ENCODE data around the gene SDCBP2. TPM values are rescaled to one million over a fixed set of nuclear protein-coding genes. Genes with fewer than 3 reads are reported as not detected.

SDCBP2 gene
- polyA plus RNA-seq, 1 of the 3 experiments (the other 2 are of a cell fraction): 3.0 TPM

DNA sequence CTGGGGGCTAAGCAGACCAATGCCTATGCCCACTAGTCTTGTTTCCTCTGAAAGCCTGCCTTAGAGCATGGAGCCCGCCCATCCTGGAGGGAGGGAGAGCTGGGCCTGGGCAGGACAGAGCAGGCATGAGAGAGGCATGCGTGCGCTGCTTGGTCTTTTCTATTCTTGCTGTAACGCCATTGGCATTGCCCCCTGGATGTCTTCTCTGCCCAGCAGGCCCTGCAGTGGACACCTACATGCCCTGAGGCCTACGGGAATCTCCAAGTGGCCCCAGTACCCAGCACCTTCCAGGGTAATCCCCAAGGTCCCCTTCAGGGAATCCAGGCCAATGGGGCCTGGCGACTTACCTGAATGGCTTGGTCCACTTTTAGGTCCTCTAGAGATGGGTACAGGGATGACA is 8.9 kb downstream of the SDCBP2 start:
- WGBS (ENCODE audit: low lambda C conversion rate): 76% methylated on average over 4 of the region's 6 CpGs
- Histone ChIP-seq H3K9ac (no peak overlapping the region), H3K9me2 (no peaks in the 10 kb centered on the region), H3K36me3 (replicated peaks in 1 of 2; ENCODE audit: control insufficient read depth in 1 of 2, insufficient read depth in 2 of 2, low read length in 1 of 2) (no peaks in the 10 kb centered on the region), H3K4me1 (ENCODE audit: control insufficient read depth in 1 of 2, insufficient read depth in 2 of 2, low read depth in 1 of 2, low read length in 1 of 2) (peaks cover 10 to 24% of the 10 kb centered on the region in 2 experiments), H3K27ac (ENCODE audit: low read depth in 2 of 2, low read length in 1 of 2) (no peak overlapping the region), H3K27me3 (ENCODE audit: insufficient read depth) (no peaks in the 10 kb centered on the region), H2AFZ (ENCODE audit: low read depth) (no peak overlapping the region), H3K9me3 (no peaks in the 10 kb centered on the region), H3F3A (replicated peaks; ENCODE audit: insufficient read depth) (peaks cover 17% of the 10 kb centered on the region), H4K20me1 (ENCODE audit: insufficient read depth) (no peaks in the 10 kb centered on the region), H3K4me2 (no peak overlapping the region), H3K79me2 (ENCODE audit: insufficient read depth) (no peaks in the 10 kb centered on the region), H3K4me3 (ENCODE audit: low read depth in 2 of 2, low read length in 1 of 2) (no peak overlapping the region)
- no peak for TF ChIP-seq TAF1 (IDR thresholded peaks at IDR 0.05; ENCODE audit: borderline replicate concordance, low read depth, low read length)
- TF ChIP-seq RFX5 (IDR thresholded peaks at IDR 0.05; ENCODE audit: low read length): no peak
- no peak for TF ChIP-seq RCOR1 (IDR thresholded peaks at IDR 0.05; ENCODE audit: low read length)
- TF ChIP-seq, protein P1, sequence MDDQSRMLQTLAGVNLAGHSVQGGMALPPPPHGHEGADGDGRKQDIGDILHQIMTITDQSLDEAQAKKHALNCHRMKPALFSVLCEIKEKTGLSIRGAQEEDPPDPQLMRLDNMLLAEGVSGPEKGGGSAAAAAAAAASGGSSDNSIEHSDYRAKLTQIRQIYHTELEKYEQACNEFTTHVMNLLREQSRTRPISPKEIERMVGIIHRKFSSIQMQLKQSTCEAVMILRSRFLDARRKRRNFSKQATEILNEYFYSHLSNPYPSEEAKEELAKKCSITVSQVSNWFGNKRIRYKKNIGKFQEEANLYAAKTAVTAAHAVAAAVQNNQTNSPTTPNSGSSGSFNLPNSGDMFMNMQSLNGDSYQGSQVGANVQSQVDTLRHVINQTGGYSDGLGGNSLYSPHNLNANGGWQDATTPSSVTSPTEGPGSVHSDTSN (IDR thresholded peaks at IDR 0.05): no peak
- TF ChIP-seq, protein P2, sequence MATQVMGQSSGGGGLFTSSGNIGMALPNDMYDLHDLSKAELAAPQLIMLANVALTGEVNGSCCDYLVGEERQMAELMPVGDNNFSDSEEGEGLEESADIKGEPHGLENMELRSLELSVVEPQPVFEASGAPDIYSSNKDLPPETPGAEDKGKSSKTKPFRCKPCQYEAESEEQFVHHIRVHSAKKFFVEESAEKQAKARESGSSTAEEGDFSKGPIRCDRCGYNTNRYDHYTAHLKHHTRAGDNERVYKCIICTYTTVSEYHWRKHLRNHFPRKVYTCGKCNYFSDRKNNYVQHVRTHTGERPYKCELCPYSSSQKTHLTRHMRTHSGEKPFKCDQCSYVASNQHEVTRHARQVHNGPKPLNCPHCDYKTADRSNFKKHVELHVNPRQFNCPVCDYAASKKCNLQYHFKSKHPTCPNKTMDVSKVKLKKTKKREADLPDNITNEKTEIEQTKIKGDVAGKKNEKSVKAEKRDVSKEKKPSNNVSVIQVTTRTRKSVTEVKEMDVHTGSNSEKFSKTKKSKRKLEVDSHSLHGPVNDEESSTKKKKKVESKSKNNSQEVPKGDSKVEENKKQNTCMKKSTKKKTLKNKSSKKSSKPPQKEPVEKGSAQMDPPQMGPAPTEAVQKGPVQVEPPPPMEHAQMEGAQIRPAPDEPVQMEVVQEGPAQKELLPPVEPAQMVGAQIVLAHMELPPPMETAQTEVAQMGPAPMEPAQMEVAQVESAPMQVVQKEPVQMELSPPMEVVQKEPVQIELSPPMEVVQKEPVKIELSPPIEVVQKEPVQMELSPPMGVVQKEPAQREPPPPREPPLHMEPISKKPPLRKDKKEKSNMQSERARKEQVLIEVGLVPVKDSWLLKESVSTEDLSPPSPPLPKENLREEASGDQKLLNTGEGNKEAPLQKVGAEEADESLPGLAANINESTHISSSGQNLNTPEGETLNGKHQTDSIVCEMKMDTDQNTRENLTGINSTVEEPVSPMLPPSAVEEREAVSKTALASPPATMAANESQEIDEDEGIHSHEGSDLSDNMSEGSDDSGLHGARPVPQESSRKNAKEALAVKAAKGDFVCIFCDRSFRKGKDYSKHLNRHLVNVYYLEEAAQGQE (IDR thresholded peaks at IDR 0.05; ENCODE audit: low read depth, low read length): no peak
- TF ChIP-seq, protein P3, sequence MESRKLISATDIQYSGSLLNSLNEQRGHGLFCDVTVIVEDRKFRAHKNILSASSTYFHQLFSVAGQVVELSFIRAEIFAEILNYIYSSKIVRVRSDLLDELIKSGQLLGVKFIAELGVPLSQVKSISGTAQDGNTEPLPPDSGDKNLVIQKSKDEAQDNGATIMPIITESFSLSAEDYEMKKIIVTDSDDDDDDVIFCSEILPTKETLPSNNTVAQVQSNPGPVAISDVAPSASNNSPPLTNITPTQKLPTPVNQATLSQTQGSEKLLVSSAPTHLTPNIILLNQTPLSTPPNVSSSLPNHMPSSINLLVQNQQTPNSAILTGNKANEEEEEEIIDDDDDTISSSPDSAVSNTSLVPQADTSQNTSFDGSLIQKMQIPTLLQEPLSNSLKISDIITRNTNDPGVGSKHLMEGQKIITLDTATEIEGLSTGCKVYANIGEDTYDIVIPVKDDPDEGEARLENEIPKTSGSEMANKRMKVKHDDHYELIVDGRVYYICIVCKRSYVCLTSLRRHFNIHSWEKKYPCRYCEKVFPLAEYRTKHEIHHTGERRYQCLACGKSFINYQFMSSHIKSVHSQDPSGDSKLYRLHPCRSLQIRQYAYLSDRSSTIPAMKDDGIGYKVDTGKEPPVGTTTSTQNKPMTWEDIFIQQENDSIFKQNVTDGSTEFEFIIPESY (IDR thresholded peaks at IDR 0.05; ENCODE audit: borderline replicate concordance, low read depth): no peak
- TF ChIP-seq, protein P4, sequence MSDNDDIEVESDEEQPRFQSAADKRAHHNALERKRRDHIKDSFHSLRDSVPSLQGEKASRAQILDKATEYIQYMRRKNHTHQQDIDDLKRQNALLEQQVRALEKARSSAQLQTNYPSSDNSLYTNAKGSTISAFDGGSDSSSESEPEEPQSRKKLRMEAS (IDR thresholded peaks at IDR 0.05; ENCODE audit: low read depth): no peak
- TF ChIP-seq MXI1 (IDR thresholded peaks at IDR 0.05; ENCODE audit: low read depth, low read length): no peak
- no peak for TF ChIP-seq FOXM1 (IDR thresholded peaks at IDR 0.05; ENCODE audit: low read depth)
- TF ChIP-seq EZH2phosphoT487 (IDR thresholded peaks at IDR 0.05; ENCODE audit: borderline replicate concordance, low read depth): no peak
- no peak for TF ChIP-seq FOXJ3 (CRISPR knock-in tag; IDR thresholded peaks at IDR 0.05)
- no peak for TF ChIP-seq JUND (IDR thresholded peaks at IDR 0.05)
- TF ChIP-seq, protein P5, sequence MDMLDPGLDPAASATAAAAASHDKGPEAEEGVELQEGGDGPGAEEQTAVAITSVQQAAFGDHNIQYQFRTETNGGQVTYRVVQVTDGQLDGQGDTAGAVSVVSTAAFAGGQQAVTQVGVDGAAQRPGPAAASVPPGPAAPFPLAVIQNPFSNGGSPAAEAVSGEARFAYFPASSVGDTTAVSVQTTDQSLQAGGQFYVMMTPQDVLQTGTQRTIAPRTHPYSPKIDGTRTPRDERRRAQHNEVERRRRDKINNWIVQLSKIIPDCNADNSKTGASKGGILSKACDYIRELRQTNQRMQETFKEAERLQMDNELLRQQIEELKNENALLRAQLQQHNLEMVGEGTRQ (IDR thresholded peaks at IDR 0.05; ENCODE audit: borderline replicate concordance, low read depth, low read length): no peak
- no peak for TF ChIP-seq CHD2 (IDR thresholded peaks at IDR 0.05; ENCODE audit: low read length, partially characterized antibody)
- TF ChIP-seq ELF1 (IDR thresholded peaks at IDR 0.05): no peak
- no peak for TF ChIP-seq SIN3A (IDR thresholded peaks at IDR 0.05; ENCODE audit: borderline replicate concordance, low read depth, low read length)
- TF ChIP-seq TEAD4 (IDR thresholded peaks at IDR 0.05; ENCODE audit: borderline replicate concordance, insufficient read depth): no peak
- ChIA-PET CTCF (no interaction called here), POLR2A (no interaction called here)
- DNase-seq: no peak
